Suppressor macrophage treated with lipopolysaccharide for 4 hours (primary cell): Measurements from ENCODE around the gene SLC12A7.

Source experiments
- DNase-seq: peaks from one replicate; pipeline ENCODE4 v3.0.0-alpha.2; 2020

SLC12A7 gene

DNA sequence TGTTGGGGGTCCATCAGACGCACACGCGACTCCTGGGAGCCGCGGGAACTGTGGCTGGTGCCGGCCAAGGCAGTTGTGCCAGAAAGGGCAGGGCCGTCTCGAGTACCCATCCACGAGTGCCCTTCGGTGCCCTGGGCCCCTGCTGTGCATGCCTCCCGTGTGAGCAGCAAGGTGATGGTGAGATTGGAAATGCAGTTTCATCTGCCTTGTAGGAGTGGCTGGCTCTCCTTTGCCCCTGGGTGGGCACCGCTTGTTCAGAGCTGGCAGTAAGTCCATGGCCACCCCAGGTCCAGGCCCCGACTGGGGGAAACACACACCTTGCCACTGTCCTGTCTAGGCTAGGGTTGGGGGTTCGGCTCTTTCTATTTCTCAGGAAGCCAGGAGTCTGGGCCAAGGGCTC lies 97.5 kb downstream of the SLC12A7 start:
- no peak for DNase-seq

DNA sequence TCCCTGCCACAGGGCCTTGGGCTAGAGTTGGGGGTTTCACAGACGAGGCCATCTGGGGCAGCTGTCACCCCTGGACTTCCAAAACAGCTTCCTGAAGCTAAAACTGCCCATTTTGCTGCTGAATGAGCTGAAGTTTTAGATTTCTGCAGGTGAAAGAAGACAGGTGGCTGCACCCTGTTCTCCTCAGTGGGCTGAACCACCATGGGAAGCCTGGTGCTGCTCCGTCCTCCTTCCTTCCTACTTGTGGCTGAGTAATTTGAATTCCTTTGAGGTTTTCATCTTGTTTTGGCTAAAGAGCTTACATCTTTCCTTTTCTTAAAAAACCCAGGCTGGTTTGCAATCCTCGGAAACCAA lies 97.9 kb downstream of the SLC12A7 start:
- DNase-seq: no peak

DNA sequence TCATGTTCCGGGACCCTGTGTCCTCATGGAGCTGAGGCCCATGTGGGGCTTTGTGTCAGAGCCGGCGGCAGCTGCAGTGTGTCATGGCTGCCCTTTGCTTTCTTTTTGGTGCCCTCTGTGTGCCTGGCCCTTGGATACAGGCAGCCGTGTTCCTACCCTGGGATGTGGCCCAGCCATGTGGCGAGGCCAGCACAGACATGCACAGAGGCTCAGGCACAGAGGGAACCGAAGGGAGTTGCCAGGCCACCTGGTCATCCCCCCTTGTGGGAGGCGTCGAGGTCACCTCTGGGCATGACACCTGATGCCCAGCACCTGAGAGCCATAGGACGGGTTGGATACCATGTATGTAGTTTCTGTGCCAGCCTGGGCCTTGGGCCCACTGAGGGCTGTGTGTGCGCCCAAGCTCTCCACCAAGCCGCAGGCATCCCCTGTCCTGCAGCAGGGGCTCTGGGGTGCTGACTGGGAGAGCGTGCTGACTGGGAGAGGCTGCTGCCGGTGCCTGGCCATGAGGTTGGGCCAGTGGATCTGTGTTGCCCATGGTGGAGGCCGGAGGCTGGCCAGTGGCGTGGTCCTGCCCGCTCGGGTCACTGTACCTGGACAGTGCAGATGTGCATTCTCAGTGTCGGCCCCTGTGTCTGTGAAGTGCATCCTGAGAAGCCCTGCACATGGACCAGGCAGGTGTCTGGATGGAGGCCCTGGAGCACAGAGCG lies 98.5 kb downstream of the SLC12A7 start:
- DNase-seq: no peak

DNA sequence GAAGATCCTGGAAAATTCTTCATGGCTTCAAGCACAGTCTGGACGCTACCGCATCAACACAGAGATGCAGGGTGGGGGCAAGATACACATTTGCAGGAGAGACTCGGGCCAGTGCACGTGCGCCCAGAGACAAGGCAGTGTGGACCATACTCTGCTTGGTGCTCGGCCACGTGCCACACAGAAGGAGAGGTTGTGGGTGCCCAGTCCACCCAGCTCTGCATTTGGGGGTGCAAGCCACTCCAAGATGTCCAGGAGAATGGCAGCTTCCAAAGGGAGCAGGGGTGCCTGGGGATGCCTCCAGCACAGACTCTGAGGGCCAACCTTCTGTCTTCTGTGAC lies 99.0 kb downstream of the SLC12A7 start:
- no peak for DNase-seq

GRCh38 chr5:1012313-1012841 lies 99.5 kb downstream of the SLC12A7 start:
- no peak for DNase-seq

- no peak for DNase-seq
Observed at GRCh38 chr5:1011741-1012312, 100.0 kb downstream of the SLC12A7 start.

DNA sequence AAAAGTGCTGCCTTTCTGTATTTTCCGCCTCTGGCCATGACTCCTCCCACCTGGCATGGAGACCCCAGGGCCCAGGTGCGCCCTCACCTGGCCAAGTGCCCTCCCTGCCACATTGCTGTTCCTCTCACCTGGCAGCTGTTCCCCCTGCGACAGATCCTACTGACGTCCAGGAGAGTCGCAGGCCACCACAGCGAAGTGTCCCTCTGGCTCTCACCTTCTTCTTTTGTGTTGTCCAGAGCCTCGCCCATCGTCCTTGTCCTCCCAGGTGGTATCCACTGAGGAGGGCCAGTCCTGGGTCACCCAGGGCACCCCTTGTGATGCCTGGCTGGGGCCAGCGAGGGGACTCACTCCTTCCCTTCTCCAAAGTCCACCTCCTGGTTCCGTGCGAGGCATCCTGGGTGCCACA lies 100.6 kb downstream of the SLC12A7 start:
- DNase-seq: no peak

- DNase-seq: no peak
Observed at GRCh38 chr5:1010641-1011046, 101.2 kb downstream of the SLC12A7 start.

DNA sequence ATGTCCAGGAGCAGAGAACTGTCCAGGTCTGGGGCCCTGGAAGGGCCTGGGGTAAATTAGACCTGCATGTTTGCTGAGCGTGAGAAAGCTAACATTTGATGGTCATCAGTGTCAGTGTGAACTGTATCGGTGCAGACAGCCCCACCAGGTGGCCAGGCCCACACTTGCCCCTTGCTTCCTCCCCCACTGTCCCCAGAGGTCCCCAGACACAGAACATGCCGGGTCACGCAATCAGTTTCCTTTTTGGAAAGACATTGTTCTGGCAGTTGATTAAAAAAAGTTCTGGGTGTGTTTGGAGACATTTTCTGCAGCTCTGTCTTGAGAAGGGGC lies 101.7 kb downstream of the SLC12A7 start:
- no peak for DNase-seq

- DNase-seq: no peak
Observed at GRCh38 chr5:1009359-1010180, 102.3 kb downstream of the SLC12A7 start.

- DNase-seq: peak; percentile 44
Observed at GRCh38 chr5:1008451-1009358, 103.2 kb downstream of the SLC12A7 start, which contains the start of gene NKD2. TSS of gene NKD2 (plus strand) at chr5:1008802. CDS start at chr5:1009058, 256 bp downstream.

GRCh38 chr5:1007681-1008450 lies 104.0 kb downstream of the SLC12A7 start:
- DNase-seq: no peak

- DNase-seq: no peak
Observed at GRCh38 chr5:1007221-1007680, 104.6 kb downstream of the SLC12A7 start.

- no peak for DNase-seq
Observed at GRCh38 chr5:1006656-1007071, 105.2 kb downstream of the SLC12A7 start.

GRCh38 chr5:1005904-1006655 lies 105.8 kb downstream of the SLC12A7 start:
- DNase-seq: no peak

DNA sequence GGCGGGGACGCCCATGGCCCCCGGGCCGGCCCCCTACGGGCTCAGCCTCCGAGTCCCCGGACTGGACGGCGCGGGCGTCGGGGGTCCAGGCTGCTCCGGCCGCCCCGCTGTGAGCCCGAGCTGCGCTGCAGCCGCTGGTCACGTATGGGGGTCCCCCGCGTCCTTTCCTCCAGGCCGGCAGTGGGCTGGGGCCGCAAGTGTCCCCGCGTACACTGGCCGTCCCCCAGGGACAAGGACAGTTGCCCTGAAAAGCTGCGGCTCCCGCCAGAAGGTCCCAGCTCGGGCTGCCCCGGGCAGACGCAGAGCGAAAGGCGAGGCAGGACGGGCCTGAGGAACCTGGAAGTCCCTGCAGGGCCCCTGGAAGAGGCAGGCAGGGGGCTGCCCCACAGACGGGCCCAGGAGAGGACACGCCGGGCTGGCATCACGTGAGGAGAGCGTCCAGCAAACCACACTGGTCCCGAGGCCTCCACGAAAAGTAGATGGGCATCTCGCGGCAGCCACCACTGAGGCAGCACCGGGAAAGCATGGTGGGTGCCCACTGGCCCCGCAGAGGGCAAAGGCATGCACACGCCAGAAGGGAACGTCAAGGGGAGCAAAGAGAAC lies 106.5 kb downstream of the SLC12A7 start:
- no peak for DNase-seq

DNA sequence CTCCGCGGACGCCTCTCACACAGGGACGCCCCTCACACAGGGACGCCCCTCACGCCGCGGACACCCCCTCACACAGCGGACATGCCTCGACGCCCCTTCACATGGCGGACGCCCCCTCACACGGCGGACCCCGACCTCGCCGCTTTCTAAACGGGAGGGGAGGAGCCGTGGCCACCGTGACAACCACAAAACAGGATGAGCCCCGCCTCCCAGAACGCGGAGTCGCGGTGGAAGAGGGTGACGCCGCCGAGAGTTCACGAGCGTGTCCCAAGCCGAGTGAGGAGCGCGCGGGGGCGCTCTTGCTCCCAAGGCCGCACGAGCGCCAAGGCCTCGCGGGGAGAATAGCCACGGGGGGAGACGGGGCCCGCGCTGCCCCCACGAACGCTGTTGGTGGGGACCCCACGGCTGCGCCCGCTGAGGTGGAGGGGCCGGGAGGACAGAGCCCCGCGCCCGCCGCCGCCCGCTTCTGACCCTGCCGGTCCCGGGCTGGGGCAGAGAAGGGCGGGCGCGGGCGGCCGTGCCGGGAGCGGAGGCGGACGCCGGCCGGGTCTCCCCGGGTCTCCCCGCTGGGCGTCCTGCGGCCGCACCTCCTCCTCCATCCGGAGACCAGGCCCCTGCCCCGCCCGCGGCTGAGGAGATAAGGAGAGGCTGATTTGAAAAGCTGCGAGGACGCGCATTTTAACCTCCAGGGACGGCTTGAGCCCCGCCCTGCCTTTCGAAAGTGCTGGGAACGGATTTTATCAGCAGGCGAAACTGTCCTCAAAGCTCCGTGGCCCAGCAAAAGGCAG lies 107.2 kb downstream of the SLC12A7 start:
- DNase-seq: peak; percentile 56

- no peak for DNase-seq
Observed at GRCh38 chr5:1003296-1003937, 108.4 kb downstream of the SLC12A7 start.

DNA sequence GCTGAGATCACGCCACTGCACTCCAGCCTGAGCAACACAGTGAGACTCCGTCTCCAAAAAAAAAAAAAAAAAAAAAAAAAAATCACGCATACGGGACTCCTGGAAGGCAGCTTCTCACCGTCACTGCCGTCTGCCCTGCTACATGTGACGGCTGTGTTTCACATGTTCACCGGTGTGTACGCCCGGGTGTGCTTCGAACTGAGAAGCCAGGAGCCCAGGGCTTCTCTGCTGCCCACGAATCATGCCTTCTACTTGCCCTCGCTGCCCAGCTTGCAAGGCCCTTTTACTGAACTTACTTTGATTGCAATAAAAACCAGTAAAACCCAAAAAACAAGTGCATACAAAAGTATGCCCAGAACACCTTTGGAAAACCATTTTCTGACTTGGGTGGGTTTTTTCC lies 109.0 kb downstream of the SLC12A7 start:
- no peak for DNase-seq

GRCh38 chr5:1002271-1002546 lies 109.7 kb downstream of the SLC12A7 start:
- no peak for DNase-seq
